HG03342 (cell line): ENCODE results near the gene GGPS1.
"Not testable (repeated sequence)": the region's sequence is repeated elsewhere in the genome, so short reads cannot be mapped to it uniquely, and the experiment has no call there.

Experiments
- ATAC-seq: cut with Tn5 transposase; IDR thresholded peaks from one replicate; pipeline ENCODE4 v1.9.1; 2021; ENCODE audit warnings: mild to moderate bottlenecking, moderate library complexity; ENCODE audit not compliant: unreplicated experiment

Gene GGPS1

DNA sequence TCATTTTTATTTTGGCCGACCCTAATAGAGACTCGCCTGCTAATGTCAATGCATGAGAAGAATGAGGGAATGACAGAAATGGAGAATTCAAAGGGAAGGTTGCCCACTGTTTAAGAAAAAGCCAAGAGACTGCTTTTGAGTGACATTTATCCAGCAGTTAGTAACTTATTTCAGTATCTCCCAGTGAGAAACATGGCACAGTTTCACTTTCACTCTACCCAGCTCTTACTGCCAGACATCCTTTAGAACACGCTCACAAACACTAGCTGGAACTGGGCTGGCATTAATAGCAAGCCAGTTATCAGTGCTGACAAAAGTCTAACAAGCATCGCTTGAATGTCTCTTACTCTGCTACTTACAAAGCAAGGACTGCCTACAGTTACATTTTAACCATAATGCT, 8.5 kb downstream of the GGPS1 start:
- ATAC-seq = peak; percentile 53

DNA sequence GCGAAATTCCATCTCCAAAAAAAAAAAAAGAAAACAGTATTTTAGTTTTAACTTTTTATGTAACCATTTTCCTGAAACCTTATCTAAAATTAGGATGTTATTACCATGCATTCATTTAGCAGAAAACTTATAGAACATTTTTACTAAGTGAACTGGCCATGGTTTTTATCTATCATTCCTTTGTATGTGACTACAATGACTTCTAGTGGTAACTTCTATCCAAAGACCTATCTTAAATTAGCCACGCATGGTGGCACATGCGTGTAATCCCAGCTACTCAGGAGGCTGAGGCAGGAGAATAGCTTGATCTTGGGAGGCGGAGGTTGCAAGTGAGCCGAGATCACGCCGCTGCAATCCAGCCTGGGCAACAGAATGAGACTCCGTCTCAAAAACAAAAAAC, 11.4 kb downstream of the GGPS1 start:
- no peak for ATAC-seq

DNA sequence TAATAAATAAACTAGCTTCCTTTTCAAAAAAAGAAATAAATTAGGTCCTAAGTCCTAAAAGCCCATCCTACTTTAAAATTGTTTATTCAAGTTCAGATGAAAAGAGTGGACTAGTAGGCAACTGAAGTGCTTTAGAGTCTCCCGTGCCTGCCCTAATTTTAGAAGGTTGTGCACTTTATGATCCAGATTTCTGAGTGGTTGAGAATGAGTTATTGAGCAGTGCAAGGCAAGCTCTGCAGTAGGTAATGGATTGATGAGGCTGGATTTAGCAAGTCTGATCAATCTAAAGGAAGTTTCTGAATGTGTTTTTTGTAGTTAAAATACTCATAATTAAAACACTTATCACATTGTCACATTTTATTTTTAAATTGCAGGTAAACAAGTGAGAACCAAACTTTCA, 13.0 kb downstream of the GGPS1 start:
- ATAC-seq = no peak

DNA sequence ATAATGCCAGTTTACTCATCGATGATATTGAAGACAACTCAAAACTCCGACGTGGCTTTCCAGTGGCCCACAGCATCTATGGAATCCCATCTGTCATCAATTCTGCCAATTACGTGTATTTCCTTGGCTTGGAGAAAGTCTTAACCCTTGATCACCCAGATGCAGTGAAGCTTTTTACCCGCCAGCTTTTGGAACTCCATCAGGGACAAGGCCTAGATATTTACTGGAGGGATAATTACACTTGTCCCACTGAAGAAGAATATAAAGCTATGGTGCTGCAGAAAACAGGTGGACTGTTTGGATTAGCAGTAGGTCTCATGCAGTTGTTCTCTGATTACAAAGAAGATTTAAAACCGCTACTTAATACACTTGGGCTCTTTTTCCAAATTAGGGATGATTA, 13.7 kb downstream of the GGPS1 start:
- ATAC-seq = no peak

DNA sequence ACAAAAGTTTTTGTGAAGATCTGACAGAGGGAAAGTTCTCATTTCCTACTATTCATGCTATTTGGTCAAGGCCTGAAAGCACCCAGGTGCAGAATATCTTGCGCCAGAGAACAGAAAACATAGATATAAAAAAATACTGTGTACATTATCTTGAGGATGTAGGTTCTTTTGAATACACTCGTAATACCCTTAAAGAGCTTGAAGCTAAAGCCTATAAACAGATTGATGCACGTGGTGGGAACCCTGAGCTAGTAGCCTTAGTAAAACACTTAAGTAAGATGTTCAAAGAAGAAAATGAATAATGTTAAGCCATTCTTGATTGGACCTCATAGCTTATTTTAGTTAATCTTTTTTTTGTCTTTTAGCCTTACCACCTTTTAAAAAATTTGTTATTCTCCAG, 14.1 kb downstream of the GGPS1 start:
- ATAC-seq = no peak

DNA sequence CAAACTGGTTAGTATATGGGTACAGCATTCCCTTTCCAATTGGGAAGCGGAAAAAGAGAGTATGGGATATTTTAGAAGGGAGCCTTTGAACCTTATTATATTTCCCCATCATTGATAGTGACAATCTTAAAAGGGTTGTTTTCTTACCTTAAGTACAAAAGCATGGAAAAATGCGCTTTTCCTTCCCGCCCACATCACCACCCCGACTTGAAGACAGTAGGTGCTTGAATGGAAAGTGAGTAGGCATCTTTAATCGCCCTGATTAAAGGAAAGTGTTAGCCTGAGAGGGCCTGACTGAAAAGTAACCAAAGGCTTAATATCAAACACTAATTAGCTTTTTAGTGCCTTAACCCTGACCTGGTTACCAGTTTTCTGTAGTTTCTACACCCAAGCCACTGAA, 15.4 kb downstream of the GGPS1 start:
- no peak for ATAC-seq

DNA sequence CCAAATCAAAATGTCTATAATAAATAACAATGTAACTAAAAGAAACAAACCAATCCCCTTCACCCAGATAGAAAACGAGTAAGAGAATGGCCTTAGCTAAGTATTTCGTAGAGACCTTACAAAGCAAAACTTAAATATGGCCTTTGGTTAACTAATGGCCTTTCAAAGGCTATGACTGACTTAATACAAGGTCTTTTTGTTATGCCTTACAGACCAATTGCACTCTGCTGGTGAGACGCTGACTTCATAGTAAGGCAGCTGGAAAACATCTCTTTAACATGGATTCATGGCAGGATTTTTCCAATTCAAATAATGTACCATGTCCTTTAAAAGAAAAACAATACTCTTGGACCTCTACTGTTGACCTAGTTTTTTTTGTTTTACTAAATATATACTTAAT, 23.1 kb downstream of the GGPS1 start:
- ATAC-seq = no peak

DNA sequence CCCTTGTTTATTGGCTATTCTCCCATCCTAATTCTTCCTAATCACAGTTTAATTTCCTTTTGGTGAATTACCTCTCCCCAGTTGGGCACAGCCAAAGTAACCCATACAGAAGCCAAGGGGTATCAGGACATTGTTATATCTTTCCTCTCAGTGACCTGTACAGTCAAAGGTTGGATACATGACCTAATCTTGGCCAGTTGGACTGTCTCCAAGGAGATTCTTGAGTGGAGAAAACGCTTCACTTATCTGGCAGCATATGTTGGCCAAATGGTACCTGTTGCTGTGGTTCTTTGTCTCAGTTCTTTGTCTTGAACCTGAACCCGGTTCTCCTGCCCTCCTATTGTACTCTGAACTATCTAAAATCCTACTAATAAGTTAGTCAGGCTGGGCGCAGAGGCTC, 23.5 kb downstream of the GGPS1 start:
- no peak for ATAC-seq

DNA sequence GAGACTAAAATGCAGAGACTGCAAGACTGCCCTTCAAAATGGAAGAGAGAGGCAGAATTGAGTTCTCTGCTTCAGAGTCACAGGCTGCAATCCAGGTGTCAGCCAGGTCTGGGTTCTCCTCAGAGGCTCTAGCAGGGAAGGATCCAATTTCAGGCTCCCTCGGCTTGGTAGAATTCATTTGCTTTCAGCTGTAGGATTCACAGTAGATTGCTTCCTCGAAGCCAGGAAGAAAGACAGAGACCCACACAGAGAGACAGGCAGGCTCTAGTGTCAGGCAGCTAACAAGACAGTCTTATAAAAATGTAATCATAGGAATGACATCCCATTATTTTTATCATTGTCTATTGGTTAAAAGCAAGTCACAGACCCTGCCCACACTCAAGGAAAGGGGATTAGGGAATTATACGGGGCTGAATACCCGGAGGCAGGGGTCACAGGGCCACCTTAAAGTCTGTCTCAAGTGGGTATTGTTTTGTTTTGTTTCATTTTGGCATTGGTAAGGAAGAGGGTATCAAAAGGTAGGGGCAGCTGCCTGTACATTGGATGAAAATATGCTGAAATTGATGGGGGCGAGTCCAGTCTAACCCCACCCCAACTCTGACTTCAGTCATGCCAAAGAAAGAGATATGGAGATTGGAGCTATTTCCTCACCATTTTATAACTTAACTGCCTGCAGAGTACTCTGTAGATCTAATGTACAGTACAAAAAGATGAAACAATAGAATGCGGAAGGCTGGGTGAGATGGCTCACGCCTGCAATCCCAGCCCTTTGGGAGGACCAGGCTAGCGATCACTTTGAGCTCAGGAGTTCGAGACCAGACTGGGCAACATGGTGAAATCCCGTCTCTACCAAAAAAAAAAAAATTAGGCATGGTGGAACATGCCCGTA, 29.4 kb downstream of the GGPS1 start:
- ATAC-seq = no peak

DNA sequence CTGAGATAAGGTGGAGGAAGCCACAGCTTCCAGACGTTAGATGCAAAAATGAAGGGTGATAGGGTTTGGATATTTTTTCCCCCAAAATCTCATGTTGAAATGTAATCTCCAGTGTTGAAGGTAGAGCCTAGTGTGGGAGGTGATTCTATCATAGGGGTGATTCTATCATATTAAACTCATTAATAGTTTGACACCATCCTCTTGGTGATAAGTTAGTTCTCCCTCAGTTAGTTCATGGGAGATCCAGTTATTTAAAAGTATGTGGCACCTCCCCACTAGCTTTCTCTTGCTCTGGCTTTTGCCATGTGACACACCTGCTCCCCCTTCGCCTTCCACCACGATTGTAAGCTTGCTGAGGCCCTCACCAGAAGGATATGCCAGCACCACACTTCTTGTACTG, 30.5 kb downstream of the GGPS1 start:
- no peak for ATAC-seq

DNA sequence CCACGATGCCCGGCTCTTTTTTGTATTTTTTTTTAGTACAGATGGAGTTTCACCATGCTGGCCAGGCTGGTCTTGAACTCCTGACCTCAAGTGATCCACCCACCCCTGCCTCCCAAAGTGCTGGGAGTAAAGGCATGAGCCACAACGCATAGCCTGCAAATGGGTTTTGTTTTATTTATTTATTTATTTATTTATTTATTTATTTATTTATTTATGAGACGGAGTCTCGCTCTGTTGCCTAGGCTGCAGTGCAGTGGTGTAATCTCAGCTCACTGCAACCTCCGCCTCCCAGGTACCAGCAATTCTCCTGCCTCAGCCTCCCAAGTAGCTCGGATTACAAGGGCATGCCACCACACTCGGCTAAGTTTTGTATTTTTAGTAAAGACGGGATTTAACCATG, 35.8 kb downstream of the GGPS1 start:
- ATAC-seq = not testable (repeated sequence)

DNA sequence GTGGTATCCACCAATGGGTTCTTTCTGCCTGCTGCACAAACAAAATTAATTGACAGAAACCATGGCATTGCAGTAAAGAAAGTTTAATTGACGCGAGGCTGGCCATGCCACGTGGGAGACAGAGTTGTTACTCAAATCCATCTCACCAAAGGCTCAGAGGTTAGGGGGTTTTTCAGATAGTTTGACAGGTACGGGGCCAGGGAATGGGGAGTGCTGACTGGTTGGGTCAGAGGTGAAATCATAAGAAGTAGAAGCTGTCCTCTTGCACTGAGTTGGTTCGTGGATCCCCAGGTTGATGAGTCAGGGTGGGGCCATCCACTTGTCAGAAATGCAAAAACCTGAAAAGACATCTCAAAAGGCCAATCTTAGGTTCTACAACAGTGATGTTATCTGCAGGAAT, 37.9 kb downstream of the GGPS1 start:
- no peak for ATAC-seq

DNA sequence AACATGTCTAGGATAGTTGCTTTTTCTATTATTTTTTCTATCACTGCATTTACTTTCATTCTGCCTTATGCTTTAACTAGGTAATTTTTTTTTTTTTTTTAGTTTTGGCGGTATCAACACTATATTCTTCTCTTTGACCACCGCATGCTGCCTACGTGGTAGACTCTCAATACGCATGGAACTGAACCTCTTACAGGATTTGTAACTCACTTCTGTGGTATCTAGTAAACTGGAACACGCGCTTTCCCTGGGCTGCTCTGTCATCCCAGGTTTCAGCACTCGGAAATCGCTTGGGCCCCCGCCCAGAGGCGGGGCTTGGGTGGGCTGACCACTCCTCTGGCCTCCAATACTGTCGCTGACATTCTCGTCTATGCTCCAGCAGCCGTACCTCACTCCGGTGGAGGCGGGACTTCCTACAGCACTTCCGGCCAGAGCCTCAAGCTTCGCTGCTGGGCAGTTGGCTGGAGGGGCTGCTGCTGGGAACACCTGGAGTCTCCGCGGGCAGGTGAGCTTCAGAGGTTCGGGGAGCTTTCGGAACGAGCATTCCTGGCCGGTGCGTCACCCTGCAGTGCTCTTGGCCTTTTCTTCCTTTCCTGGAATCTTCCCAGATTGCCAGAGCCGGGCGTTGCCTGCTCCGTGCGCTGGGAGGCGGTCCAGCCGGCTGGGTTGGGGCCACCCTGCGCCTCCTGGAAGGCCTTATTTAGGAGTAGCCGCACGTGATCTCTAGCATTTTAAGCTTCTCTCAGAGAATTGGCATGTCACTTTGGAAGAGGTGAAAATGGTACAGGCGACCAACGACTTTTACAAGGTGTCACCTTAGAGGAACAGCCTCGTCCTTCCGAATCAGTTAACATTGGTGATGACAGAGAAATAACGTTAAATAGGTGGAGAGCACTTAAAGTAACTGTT, 38.9 kb downstream of the GGPS1 start, which contains the start of gene TBCE:
Gene TBCE (plus strand): TSS at position 428 of the 909 bp plus-strand sequence. CDS start 12,623 bp downstream, outside the sequence.
- ATAC-seq = peak; percentile 100

DNA sequence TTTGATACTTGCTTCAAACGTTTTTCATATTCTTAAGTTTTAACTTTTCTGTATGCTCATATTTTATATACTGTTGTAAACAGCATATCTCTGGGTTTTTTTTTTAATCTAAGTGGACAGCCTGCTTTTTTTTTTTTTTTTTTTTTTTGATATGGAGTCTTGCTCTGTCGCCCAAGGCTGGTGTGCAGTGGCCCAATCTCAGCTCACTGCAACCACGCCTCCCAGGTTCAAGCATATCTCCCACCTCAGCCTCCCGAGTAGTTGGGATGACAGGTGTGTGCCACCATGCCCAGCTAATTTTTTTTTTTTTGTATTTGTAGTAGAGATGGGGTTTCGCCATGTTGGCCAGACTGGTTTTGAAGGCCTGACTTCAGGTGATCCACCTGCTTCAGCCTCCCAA, 40.1 kb downstream of the GGPS1 start:
- ATAC-seq = no peak

DNA sequence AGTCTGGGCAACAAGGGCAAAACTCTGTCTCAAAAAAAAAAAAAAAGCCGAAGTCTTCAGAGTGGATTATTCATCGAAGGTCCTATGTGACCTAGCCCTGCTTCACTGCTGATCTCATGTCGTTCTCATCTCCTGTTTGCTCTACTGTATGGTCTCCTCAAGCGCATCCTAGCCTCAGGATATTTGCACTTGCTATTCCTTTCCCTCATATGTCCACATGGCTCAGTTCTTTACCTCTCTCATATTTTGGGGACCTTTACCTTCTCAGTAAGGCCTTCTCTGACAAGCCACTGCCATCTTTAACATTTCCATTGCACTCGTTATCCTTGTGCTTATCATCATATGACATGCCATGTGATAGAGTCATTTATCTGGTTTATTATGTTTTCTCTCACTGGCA, 41.4 kb downstream of the GGPS1 start:
- ATAC-seq = no peak

DNA sequence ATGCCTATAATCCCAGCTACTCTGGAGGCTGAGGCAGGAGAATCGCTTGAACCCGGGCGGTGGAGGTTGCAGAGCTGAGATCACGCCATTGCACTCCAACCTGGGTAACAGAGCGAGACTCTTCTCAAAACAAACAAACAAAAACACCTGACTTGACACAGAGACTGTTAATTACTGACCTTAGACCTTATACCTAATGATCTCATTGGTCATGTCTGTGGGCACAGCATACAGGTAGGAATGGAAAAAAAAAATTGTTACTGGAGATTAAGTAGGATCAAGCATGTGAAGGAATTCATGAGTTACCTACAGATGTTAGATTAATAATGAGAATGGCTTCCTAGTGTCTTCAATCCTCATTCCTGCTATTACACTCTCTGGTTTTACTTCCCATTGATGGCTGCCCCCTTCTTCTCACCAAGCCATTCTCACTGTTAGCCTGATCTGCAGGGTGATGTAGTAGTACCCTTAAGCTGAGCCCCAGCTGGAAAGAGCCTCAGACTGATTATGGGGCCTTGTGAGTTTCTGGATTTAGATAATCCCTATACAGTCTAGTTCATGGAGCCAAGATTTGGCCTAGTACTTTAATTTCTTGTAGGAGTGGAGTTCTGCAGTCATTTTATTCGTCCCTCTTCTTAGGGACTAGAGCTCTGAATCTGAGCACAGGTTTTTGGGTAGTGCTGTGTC, 47.7 kb downstream of the GGPS1 start:
- no peak for ATAC-seq

DNA sequence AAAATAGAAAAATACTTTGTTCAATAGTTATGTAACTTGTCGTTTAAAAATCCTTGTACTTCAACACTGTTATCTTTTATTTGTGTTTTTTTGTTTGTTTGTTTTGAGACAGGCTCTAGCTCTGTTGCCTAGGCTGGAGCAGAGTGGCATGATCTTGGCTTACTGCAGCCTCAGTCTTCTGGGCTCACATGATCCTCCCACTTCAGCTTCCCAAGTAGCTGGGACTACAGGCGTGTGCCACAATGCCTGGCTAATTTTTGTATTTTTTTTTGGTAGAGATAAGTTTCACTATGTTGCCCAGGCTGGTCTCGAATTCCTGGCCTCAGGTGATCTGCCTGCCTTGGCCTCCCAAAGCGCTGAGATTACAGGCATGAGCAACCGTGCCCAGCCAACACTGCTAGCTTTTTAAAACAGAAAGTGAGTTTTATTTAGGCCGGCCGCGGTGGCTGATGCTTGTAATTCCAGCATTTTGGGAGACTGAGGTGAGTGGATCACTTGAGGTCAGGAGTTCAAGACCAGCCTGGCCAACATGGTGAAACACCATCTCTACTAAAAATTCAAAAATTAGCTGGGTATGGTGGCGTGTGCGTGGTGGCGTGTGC, 49.9 kb downstream of the GGPS1 start:
- ATAC-seq = not testable (repeated sequence)

DNA sequence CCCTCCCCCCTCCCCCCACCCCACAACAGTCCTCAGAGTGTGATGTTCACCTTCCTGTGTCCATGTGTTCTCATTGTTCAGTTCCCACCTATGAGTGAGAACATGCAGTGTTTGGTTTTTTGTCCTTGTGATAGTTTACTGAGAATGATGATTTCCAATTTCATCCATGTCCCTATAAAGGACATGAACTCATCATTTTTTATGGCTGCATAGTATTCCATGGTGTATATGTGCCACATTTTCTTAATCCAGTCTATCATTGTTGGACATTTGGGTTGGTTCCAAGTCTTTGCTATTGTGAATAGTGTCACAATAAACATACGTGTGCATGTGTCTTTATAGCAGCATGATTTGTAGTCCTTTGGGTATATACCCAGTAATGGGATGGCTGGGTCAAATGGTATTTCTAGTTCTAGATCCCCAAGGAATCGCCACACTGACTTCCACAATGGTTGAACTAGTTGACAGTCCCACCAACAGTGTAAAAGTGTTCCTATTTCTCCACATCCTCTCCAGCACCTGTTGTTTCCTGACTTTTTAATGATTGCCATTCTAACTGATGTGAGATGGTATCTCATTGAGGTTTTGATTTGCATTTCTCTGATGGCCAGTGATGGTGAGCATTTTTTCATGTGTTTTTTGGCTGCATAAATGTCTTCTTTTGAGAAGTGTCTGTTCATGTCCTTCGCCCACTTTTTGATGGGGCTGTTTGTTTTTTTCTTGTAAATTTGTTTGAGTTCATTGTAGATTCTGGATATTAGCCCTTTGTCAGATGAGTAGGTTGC, 53.8 kb downstream of the GGPS1 start:
- ATAC-seq = not testable (repeated sequence)

DNA sequence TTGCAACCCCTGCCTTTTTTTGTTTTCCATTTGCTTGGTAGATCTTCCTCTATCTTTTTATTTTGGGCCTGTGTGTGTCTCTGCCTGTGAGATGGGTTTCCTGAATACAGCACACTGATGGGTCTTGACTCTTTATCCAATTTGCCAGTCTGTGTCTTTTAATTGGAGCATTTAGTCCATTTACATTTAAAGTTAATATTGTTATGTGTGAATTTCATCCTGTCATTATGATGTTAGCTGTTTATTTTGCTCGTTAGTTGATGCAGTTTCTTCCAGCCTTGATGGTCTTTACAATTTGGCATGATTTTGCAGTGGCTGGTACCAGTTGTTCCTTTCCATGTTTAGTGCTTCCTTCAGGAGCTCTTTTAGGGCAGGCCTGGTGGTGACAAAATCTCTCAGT, 57.3 kb downstream of the GGPS1 start:
- ATAC-seq = not testable (repeated sequence)

DNA sequence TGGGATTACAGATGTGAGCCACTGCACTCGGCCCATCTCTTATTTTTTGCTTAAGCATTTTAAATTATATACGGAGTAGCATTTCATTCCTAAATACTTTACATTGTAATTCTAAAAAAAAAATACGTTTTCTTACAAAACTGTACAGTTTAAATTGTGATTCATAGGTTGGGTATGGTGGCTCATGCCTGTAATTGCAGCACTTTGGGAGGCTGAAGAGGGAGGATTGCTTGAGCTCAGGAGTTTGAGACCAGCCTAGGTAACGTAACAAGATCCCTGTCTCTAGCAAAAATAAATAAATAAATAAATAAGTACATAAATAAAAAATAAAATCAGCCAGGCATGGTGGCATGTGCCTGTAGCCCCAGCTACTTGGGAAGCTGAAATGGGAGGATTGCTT, 63.5 kb downstream of the GGPS1 start:
- ATAC-seq = no peak
